Glutamatergic neuron (in vitro differentiated cells): ENCODE data around the gene GABPB2. TPM values are rescaled to one million over a fixed set of nuclear protein-coding genes. Genes with fewer than 3 reads are reported as not detected.
"Not testable (repeated sequence)": the region's sequence is repeated elsewhere in the genome, so short reads cannot be mapped to it uniquely, and the experiment has no call there.

ENCODE experiments used
- DNase-seq: peaks from one replicate; pipeline ENCODE4 v3.0.0; 2022
- H3K27ac Mint-ChIP-seq: one replicate; pipeline ENCODE4 v1.8.0; 2020; ENCODE audit warnings: mild to moderate bottlenecking, mixed read lengths, inconsistent platforms; ENCODE audit not compliant: unreplicated experiment
- H3K27me3 Mint-ChIP-seq: one replicate; pipeline ENCODE4 v1.8.0; 2020; ENCODE audit warnings: mild to moderate bottlenecking, moderate library complexity, mixed read lengths, inconsistent platforms; ENCODE audit not compliant: unreplicated experiment
- H3K36me3 Mint-ChIP-seq: one replicate; pipeline ENCODE4 v1.8.0; 2020; ENCODE audit warnings: mild to moderate bottlenecking, mixed read lengths, inconsistent platforms; ENCODE audit not compliant: unreplicated experiment
- H3K4me1 Mint-ChIP-seq: one replicate; pipeline ENCODE4 v1.8.0; 2020; ENCODE audit warnings: mild to moderate bottlenecking, low read depth, mixed read lengths, inconsistent platforms; ENCODE audit not compliant: unreplicated experiment
- H3K4me3 Mint-ChIP-seq: one replicate; pipeline ENCODE4 v1.8.0; 2020; ENCODE audit warnings: mild to moderate bottlenecking, mixed read lengths, inconsistent platforms; ENCODE audit not compliant: unreplicated experiment
- H3K9me3 Mint-ChIP-seq: one replicate; pipeline ENCODE4 v1.8.0; 2020; ENCODE audit warnings: mild to moderate bottlenecking, moderate library complexity, mixed read lengths, inconsistent platforms; ENCODE audit not compliant: unreplicated experiment
- CTCF ChIP-seq: fragments of 200-600 bp; sonication (generic); IDR thresholded peaks from one replicate; pipeline ENCODE4 v1.5.0; 2021; ENCODE audit not compliant: partially characterized antibody, unreplicated experiment
- total RNA-seq: library from RNA; stranded (reverse); fragmentation: NEBNext Ultra II Directional; extraction: Animal tissue kit (Norgen Biotek cat#: 25700); gene quantifications from one replicate; pipeline ENCODE4 v1.2.1, GENCODE V29; 2021; ENCODE audit not compliant: unreplicated experiment

The GABPB2 gene
- total RNA-seq, 1 donor from 2014 or later = 5.4 TPM

DNA sequence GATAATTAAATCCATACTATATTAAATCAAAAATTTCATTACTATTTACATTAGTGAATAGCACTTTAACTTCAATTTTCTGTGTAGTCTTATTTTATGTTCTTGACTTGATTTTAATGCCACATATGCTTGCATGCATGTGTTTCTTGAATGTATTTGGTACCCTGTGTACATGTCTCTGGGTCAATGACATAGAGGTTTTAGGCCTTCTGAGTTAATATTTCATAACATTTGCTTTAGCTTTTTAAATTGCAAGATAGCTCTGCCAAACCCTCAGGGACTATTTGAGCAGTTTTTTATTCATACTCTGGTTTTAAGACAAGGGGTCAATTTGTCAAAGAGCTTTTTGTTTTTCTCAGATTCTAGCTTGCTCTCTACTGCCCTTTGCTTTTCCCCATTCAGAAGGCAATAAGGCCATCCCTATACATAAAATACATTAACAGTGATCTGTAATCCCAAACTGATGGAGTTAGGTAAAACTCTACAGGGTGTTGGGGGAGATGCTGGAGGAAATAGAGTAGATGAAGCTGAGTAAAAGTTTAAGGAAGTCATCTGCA, 5.4 kb upstream of the GABPB2 start:
- TF ChIP-seq CTCF = no peak
- H3K4me1 Mint-ChIP-seq = peaks cover 28% of the 10 kb centered on the region
- H3K9me3 Mint-ChIP-seq = peaks cover 43% of the 10 kb centered on the region
- peaks cover 25% of the 10 kb centered on the region for H3K27me3 Mint-ChIP-seq
- H3K27ac Mint-ChIP-seq = peak overlapping the region; percentile 99
- H3K36me3 Mint-ChIP-seq = peaks cover 27% of the 10 kb centered on the region
- DNase-seq = no peak
- H3K4me3 Mint-ChIP-seq = peak overlapping the region; percentile 98

GRCh38 chr1:151067185-151067584, 3.4 kb upstream of the GABPB2 start:
- Mint-ChIP-seq H3K4me1 (peaks cover 35% of the 10 kb centered on the region), H3K4me3 (peak overlapping the region; percentile 53), H3K27ac (no peak overlapping the region), H3K27me3 (peaks cover 30% of the 10 kb centered on the region), H3K9me3 (peaks cover 28% of the 10 kb centered on the region), H3K36me3 (peaks cover 18% of the 10 kb centered on the region)
- TF ChIP-seq CTCF = no peak
- DNase-seq = no peak

GRCh38 chr1:151069103-151069486, 1.5 kb upstream of the GABPB2 start:
- no peak for DNase-seq
- H3K9me3 Mint-ChIP-seq = peaks cover 18% of the 10 kb centered on the region
- peaks cover 24% of the 10 kb centered on the region for H3K27me3 Mint-ChIP-seq
- peak overlapping the region; percentile 77 for H3K27ac Mint-ChIP-seq
- H3K4me1 Mint-ChIP-seq = peaks cover 32% of the 10 kb centered on the region
- H3K4me3 Mint-ChIP-seq = peak overlapping the region; percentile 63
- no peak for TF ChIP-seq CTCF
- peaks cover 13% of the 10 kb centered on the region for H3K36me3 Mint-ChIP-seq

- DNase-seq = no peak
- no peak for TF ChIP-seq CTCF
- H3K36me3 Mint-ChIP-seq = no peaks in the 10 kb centered on the region
- peaks cover 17% of the 10 kb centered on the region for H3K27me3 Mint-ChIP-seq
- peaks cover 19% of the 10 kb centered on the region for H3K4me1 Mint-ChIP-seq
- H3K27ac Mint-ChIP-seq = peak overlapping the region; percentile 16
- peaks cover 17% of the 10 kb centered on the region for H3K9me3 Mint-ChIP-seq
- no peak overlapping the region for H3K4me3 Mint-ChIP-seq
Observed at GRCh38 chr1:151072224-151072623, 1.7 kb downstream of the GABPB2 start.

DNA sequence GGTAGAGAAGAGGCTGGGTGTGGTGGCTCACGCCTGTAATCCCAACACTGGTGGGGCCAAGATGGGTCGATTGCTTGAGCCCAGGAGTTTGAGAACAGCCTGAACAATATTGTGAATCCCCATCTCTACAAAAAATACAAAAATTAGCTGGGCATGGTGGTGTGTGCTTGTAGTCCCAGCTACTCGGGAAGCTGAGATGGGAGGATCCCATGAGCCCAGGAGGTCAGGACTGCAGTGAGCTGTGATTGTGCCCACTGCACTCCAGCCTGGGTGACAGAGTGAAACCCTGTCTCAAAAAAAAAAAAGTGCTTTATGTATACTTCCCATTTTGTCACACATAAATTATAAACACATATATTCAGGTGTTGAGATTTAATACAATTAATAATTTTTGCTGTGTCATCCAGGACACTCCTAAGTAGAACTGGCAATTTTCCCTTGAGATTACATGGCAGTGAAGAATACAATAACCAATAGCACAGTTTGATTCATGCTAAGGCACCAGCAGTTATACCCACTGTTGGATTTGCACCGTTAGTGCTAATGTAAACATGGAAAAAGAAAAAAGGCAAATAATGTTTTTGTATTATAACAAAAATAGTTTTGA, 15.5 kb downstream of the GABPB2 start:
- no peak overlapping the region for H3K4me3 Mint-ChIP-seq
- H3K27me3 Mint-ChIP-seq = no peaks in the 10 kb centered on the region
- no peak for TF ChIP-seq CTCF
- H3K9me3 Mint-ChIP-seq = no peaks in the 10 kb centered on the region
- no peak overlapping the region for H3K27ac Mint-ChIP-seq
- DNase-seq = no peak
- no peaks in the 10 kb centered on the region for H3K36me3 Mint-ChIP-seq
- no peaks in the 10 kb centered on the region for H3K4me1 Mint-ChIP-seq

DNA sequence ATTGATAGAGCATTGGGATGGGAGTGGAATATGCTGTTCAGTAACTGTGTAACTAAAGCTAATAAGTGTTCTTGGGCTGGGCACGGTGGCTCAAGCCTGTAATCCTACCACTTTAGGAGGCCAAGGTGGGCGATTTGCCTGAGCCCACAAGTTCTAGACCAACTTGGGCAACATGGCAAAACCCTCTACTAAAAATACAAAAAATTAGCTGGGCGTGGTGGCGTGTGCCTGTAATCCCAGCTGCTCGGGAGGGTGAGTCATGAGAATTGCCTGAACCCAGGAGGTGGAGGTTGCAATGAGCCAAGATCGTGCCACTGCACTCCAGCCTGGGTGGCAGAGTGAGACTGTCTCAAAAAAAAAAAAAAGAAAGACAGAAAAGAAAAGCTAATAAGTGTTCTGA, 26.9 kb downstream of the GABPB2 start:
- H3K4me1 Mint-ChIP-seq, H3K9me3 Mint-ChIP-seq, H3K27me3 Mint-ChIP-seq, H3K4me3 Mint-ChIP-seq, H3K36me3 Mint-ChIP-seq, DNase-seq: not testable (repeated sequence)
- H3K27ac Mint-ChIP-seq = peak overlapping the region; percentile 4
